ENCODE results near the gene KIAA0513. TPM values are rescaled to one million over a fixed set of nuclear protein-coding genes. Genes with fewer than 3 reads are reported as not detected.

Gene KIAA0513
- total RNA-seq, 1 donor from 2014 or later = 10.6 TPM

DNA sequence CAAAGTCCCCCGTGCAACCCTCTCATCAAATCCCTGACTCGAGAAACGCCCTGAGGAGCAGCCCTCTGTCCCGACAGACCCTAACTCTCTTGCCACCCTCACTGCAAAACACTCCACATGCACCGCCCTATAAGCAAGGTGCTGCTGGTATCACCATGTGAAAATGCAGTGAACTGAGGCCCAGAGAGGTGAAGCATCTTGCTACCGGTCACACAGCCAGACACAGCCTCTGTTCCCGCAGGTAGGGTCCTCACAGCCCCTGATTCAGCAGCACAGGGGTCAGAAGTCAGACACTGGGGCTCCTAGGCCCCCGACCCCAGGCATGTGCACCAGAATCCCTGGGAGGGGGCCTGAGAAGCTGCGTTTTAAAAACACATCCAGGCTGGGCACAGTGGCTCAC is 83.6 kb downstream of the KIAA0513 start:
- H3K27me3 Mint-ChIP-seq (ENCODE audit: unreplicated experiment) = peaks cover 5% of the 10 kb centered on the region
- no peak for DNase-seq (ENCODE audit: extremely low spot score, unreplicated experiment)
- H3K9me3 Mint-ChIP-seq (ENCODE audit: unreplicated experiment) = no peaks in the 10 kb centered on the region
- no peak overlapping the region for H3K27ac Mint-ChIP-seq (ENCODE audit: unreplicated experiment)
- TF ChIP-seq CTCF (IDR thresholded peaks at IDR 0.05) = no peak
- H3K4me3 Mint-ChIP-seq (ENCODE audit: unreplicated experiment) = no peak overlapping the region
- H3K4me1 Mint-ChIP-seq (ENCODE audit: unreplicated experiment) = peaks cover 9% of the 10 kb centered on the region
- no peaks in the 10 kb centered on the region for H3K36me3 Mint-ChIP-seq (ENCODE audit: unreplicated experiment)

DNA sequence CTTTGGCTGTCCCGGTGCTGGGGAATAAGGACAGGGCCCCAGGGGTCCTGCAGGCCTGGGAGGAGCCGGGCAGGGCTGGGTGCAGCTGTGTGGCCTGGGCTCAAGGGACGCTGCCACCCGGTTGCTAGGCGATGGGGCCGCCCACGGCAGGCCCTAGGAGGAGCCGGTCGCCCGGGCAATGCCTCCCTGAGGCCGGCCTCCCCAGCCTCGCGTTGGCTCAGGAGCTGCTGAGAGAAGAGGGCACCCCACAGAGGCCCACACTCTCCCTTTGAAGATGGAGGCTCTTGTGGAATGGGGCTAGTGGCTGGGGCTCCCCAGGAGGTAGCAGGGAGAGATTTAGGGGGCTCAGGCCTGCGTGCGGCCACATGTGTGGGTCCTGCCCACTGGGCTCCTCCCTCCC is 84.8 kb downstream of the KIAA0513 start, which contains the start of gene CIBAR2:
Gene CIBAR2, minus strand, starts transcription at position 109 of the 400 bp plus-strand sequence. CDS start 120 bp downstream, outside the sequence.
- Mint-ChIP-seq H3K4me3 (ENCODE audit: unreplicated experiment) (no peak within 1 kb of the TSS), H3K36me3 (ENCODE audit: unreplicated experiment) (no peaks in the 10 kb centered on the region), H3K9me3 (ENCODE audit: unreplicated experiment) (no peaks in the 10 kb centered on the region), H3K4me1 (ENCODE audit: unreplicated experiment) (peaks cover 9% of the 10 kb centered on the region), H3K27me3 (ENCODE audit: unreplicated experiment) (no peaks in the 10 kb centered on the region), H3K27ac (ENCODE audit: unreplicated experiment) (no peak within 1 kb of the TSS)
- no peak for DNase-seq (ENCODE audit: extremely low spot score, unreplicated experiment)
- no peak for TF ChIP-seq CTCF (IDR thresholded peaks at IDR 0.05)

DNA sequence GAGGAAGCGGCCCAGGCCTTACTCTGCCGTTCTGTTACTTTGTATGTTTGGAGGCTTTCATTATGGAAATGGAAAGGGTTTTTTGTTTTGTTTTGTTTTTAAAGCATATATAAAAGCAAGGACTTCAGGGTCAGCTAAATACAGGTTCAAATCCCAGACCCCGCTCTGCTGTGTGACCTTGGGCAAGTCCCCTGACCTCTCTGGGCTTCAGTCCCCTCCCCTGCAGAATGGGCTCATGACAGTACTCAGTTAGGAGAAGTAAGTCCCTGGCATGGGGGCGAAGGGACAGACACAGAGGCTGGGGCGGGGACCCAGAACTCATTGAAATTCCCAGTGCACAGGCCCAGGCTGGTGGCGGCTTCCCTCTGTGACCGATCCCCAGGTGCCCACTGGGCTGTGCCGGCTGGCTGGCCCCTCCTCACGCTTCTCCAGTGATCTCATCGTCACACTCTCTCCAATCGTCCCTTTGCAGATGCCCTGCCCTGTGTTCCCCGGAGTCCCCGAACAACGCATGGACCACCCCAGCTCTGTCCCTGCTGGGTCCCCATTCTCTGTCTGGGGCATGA is 85.7 kb downstream of the KIAA0513 start:
- H3K27ac Mint-ChIP-seq (ENCODE audit: unreplicated experiment) = no peak overlapping the region
- no peak for DNase-seq (ENCODE audit: extremely low spot score, unreplicated experiment)
- peaks cover 9% of the 10 kb centered on the region for H3K4me1 Mint-ChIP-seq (ENCODE audit: unreplicated experiment)
- no peaks in the 10 kb centered on the region for H3K9me3 Mint-ChIP-seq (ENCODE audit: unreplicated experiment)
- TF ChIP-seq CTCF (IDR thresholded peaks at IDR 0.05) = no peak
- no peak overlapping the region for H3K4me3 Mint-ChIP-seq (ENCODE audit: unreplicated experiment)
- H3K36me3 Mint-ChIP-seq (ENCODE audit: unreplicated experiment) = no peaks in the 10 kb centered on the region
- no peaks in the 10 kb centered on the region for H3K27me3 Mint-ChIP-seq (ENCODE audit: unreplicated experiment)

GRCh38 chr16:85113913-85114312 is 86.3 kb downstream of the KIAA0513 start:
- Mint-ChIP-seq H3K4me1 (ENCODE audit: unreplicated experiment) (peaks cover 9% of the 10 kb centered on the region), H3K4me3 (ENCODE audit: unreplicated experiment) (no peak overlapping the region), H3K9me3 (ENCODE audit: unreplicated experiment) (no peaks in the 10 kb centered on the region), H3K27ac (ENCODE audit: unreplicated experiment) (no peak overlapping the region), H3K36me3 (ENCODE audit: unreplicated experiment) (no peaks in the 10 kb centered on the region), H3K27me3 (ENCODE audit: unreplicated experiment) (no peaks in the 10 kb centered on the region)
- DNase-seq (ENCODE audit: extremely low spot score, unreplicated experiment) = no peak
- TF ChIP-seq CTCF (IDR thresholded peaks at IDR 0.05) = no peak

DNA sequence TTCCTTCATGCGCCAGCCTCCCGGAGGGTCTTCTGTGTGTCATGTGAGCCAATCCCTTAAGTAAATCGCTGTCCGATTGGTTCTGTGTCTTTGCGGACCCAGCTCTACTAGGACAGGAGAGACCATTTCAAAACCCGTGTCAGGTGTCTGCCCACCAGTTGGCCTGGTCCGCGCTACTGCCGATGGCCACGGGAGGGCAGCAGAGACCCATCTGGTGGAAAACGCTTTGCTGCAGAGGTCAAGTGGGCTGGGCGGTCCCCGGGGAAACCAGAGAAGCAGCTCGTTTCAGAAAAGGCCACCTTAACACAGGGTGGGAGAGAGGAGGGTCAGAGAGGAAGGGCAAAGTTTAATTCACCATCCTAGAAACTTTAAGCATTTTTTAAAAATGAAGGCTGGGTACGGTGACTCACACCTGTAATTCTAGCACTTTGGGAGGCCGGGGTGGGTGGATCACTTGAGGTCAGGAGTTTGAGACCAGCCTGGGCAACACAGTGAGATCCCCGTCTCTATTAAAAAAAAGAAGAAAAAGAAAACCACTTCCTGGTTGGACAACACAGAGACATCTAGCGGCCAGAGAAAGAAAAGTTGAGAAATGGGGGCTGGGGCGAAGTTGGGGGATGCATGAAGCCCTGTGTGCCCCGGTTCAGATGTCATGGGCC is 87.4 kb downstream of the KIAA0513 start:
- peak overlapping the region; percentile 65 for H3K4me3 Mint-ChIP-seq (ENCODE audit: unreplicated experiment)
- H3K9me3 Mint-ChIP-seq (ENCODE audit: unreplicated experiment) = no peaks in the 10 kb centered on the region

More for the DNA sequence above, 87.4 kb downstream of the KIAA0513 start:
- H3K27me3 Mint-ChIP-seq (ENCODE audit: unreplicated experiment) = no peaks in the 10 kb centered on the region
- H3K36me3 Mint-ChIP-seq (ENCODE audit: unreplicated experiment) = no peaks in the 10 kb centered on the region
- peaks cover 9% of the 10 kb centered on the region for H3K4me1 Mint-ChIP-seq (ENCODE audit: unreplicated experiment)
- peak; percentile 96 for DNase-seq (ENCODE audit: extremely low spot score, unreplicated experiment)
- peak; percentile 92 for TF ChIP-seq CTCF (IDR thresholded peaks at IDR 0.05)
- peak overlapping the region; percentile 90 for H3K27ac Mint-ChIP-seq (ENCODE audit: unreplicated experiment)
